Ramos (cell line): ENCODE data around the gene RPL32.

Source experiments
- in situ Hi-C: fragments of 300-500 bp; cut with MboI; formaldehyde crosslinking; loops from one replicate; pipeline ENCODE4 v1.14.3; 2022; ENCODE audit warnings: low sequenced_read_pairs; ENCODE audit not compliant: unreplicated experiment

The RPL32 gene

DNA sequence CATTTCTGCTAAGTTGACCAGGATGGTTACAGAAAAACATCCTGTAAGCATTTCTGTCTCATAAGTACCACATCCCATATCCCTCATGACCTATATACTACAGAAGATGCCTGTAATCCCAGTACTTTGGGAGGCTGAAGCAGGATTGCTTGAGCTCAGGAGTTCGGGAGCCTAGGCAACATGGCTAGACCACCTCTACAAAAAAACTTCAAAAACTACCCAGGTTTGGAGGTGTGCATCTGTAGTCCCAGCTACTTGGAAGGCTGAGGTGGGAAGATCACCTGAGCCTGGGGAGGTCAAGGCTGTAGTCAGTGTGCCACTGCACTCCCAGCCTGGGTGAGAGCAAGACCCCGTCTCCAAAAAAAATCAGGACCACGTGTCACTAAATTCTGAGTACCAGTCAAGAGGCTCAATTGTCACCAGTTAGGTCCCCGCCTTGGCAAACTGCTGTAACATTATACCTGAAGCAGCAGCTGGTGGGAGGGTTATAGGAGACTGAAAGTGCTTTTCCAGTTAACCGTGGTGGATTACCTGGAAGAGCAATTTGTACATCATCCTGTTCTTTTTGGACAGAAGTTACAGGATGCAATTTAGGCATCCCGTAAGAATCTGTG lies 6.2 kb downstream of the RPL32 start:
- in situ Hi-C loops: no loop called here

DNA sequence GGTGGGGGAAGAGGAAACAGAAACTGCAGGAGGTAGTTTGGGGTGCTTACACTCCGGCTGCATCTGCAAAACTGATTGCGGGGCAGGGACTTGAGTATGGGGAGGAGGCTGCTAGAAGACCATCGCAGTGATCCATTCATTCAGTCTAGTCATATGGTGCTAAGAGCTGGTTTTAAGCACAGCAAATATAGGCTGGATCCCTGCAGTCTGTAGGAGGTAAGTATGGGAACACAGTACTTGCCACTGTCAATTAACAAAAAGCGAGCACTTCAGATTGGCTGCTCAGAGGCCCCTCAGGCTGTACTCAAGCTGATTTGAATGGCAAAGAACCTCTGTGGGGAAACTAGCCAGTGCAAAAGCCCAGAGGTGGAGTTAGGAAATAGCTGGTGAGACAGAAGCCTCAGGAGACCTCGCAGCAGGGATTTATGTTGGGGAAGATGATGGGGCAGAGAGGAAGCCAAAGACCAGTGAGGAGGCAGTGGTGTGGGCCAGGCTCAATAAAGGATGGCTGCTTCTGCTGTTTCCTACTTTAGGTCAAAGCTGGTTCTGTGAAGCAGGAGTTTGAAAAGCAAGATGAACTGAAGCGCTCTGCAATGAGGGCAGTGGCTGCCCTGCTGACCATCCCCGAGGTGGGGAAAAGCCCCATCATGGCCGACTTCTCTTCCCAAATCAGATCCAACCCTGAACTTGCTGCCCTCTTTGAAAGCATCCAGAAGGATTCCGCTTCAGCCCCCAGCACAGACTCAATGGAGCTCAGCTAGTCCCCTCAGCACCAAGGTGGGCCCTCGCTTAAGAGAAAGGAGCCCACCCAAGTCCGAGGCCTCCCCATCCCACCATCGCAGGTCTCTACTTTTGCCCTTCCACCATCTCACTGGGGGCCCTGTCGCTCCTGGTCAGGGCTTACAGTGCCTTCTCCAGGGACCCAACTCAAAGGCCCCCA lies 7.9 kb downstream of the RPL32 start:
- in situ Hi-C loops: no loop called here

DNA sequence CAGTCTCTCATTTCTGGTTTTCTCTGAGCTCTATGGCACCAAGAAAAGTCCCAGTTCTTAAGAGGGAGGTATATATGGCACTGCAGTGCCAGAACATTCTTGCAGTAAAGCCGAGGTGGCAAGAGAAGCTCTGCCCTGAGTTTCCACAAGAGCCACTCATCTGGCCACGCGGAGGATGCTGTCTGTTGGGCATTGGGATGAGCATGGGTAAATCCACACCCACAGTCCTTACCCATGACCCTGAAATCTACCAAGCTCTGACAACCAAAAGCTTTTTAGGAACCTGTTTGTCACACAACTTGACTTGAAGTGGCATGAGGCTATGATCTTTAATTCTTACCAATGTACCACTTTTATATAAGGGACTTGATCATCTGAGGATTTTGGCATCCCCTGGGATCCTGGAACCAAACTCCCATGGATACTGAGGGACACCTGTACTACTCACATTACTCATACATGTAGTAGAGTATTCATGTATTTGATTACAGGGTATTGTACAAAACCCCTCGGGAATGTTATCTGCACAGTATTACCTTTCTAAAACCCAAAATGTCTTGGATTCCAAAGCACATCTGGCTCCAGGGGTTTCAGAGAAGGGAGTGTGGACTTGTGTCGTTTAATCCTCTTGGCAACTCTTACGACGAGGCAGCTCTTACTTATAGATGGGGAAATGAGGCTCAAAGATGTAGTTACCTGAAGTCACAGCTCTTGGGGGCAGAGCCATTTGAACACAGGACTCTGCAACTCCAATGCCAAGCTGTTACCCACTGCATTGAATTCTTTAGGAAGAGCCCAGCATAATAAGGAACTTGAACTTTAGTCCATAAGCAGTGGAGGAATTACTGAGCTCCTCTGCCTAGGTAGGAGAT lies 8.8 kb downstream of the RPL32 start:
- in situ Hi-C loops: no loop called here

DNA sequence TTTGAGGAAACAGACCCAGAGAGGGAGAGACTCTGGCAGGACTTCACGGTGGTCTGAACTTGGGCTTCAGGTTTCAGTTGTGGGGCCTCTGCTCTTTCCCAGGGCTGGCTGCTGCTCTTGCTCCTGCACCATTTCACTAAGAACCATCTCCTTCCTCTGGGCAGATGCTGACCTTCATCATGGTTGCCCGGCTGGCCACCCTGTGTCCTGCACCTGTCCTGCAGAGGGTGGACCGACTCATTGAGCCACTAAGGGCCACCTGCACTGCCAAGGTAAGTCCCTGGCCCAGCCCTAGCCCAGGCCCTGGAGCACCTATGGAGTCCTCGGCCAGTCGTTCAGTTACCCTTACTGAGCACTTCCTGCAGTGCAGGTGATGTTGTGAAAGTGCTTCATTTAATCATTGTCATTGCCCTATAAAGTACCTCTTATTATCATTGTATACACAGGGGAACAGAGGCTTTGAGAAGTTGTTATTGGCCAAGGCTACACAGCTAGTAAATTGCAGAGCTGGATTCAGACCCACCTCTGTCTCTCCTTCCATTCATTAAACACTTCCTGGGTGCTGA lies 10.0 kb downstream of the RPL32 start:
- in situ Hi-C loops: no loop called here

DNA sequence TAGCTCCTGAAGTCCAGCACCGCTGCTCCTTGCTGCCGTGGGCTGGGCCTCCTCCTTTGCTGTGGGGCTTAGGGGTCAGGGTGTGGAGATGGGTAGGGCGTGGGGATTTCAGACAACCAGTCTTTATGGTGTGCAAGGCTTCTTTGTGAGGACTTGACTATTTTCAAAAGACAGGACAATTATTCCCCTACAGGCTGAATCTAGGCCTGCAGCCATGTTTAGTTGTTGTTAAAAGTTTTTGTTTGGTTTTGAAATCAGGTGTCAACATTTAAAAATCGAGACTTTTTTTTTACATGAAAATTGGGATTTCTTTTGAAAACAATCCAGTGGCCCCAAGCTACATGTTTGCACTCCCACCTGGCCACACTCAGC lies 10.6 kb downstream of the RPL32 start:
- in situ Hi-C loops: no loop called here

DNA sequence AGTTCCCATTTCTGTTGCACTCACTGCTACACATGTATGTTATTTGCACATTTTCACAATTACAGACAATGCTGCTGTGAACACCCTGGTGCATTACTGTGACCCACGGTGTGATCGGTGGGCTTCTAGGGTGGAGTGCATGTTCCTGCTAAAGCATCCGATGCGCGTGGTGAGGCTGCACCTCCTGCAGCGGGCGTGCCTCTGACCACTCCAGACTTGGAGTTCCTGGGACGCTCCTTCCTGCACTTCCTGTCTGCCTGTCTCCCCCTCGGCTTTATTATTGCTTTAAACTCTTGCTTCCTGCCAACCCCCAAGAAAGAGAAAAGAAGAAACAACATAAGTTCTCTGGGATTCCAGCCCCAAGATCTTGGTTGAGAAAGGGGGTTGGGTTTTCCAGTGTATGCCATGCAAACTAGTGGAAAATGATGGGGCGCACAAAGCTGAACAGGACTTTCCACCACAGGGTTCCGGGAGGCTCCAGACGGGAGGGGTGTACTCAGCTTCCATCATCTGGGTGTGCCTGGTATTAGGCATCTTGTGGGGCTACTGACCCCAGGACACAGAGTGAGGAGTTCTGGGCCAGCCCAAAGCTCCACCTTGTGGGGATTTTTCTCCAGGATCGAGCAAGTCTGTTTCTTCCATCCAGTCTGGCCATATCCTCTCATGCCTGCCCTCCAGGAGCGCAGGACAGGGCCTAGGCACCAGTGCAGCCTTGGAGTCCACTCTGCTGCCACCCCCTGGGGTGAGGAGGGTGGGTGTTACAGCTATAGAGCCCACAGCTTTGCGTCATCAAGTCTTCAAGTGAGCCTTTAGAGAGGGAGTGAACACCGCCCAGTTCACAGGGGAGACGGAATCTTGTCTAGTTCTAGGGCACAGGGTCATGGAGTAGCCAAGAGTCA lies 11.2 kb downstream of the RPL32 start:
- in situ Hi-C loops: no loop called here

DNA sequence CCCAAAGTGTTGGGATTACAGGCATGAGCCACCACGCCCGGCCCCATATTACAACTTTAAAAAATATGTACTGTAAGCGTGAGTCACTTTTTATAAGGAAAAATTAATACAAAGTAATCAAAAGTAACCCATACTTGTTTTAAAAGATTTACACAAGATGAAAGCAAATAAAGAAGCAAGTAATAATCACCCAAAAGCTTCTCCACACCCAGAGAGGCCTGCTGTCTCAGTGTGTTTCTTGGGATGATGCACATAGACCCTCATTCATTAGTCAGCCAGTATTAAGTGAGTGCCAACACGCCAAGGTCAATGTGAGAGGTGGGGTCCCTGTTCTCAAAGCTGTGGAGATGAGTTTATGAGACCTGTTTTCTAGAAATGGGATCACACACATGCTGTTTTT lies 12.0 kb downstream of the RPL32 start:
- in situ Hi-C loops: no loop called here

DNA sequence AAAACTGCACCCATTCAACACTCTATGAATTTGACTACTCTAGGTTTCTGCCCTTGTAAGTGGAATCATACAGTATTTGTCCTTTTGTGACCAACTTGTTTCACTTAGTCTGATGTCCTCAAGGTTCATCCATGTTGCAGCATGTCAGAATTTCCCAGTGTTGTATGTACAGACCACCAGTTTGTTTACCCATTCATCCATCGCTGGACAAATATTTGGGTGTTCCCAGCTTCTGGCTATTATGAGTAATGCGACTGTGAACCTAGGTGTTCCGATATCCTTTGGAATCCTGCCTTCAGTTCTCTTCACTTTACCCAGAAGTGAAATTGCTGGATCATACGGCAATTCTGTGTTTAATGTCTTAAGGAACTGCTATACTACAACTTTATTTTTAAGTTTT lies 12.6 kb downstream of the RPL32 start:
- in situ Hi-C loops: no loop called here

DNA sequence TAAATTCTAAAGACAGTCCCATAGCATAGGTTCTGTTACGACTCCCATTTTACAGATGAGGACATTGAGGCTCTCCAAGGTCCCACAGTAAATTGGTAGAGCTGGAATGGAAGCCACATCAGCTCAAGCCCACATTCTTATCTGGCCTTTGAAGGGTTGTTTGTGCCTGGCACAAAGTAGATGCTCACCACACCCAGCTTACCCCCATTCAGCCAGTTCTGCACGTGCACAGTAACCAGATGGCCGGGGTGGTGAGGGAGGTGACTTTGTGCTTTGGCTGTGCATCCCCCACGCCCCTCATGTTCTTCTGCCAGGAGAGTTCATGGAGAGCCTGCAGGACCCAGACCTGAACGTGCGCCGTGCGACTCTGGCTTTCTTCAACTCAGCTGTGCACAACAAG lies 16.2 kb downstream of the RPL32 start:
- in situ Hi-C loops: no loop called here

DNA sequence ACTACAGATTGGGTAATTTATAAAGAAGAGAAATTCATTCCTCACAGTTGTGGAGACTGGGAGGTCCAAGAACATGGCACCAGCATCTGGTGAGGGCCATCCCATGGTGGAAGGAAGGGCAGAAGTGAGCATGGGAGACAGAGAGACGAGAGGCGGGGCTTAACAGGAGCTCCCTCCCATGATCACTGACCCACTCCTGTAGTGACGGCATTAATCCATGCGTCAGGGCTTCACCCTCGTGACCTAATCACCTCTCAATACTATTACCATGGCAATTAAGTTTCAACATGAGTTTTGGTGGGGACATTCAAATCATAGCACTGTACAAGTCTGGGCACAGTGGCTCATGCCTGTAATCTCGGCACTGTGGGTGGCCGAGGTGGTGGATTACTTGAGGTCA lies 17.1 kb downstream of the RPL32 start:
- in situ Hi-C loops: no loop called here

DNA sequence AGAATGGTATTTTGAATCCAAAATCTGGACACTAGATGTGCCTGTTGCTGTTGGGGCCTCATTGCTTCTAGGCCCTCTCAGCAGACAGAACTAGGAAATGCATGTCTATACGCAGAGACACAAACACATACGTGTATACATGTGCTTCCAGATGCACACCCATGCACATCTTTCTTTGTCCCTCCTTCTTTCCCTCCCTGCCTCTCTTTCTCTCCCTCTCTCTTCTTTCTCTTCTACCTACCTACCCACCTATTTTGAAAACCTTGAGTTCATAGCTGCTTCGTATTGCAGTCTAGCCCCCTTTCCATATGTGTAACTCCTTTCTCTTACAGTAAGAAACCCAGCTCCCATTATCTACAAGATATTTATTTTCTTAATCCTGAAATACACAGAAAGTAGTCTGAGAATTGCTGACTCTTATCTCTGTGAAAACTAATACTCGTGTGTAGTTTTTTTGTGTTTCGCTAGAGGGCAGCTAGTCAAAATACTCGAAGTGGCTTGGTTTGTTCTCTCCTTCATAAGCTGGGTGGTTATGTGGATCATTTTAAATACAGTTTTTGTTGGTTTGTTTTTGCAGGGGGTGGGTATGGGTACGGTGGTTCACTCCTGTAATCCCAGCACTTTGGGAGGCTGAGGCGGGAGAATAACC lies 18.5 kb downstream of the RPL32 start:
- in situ Hi-C loops: no loop called here

DNA sequence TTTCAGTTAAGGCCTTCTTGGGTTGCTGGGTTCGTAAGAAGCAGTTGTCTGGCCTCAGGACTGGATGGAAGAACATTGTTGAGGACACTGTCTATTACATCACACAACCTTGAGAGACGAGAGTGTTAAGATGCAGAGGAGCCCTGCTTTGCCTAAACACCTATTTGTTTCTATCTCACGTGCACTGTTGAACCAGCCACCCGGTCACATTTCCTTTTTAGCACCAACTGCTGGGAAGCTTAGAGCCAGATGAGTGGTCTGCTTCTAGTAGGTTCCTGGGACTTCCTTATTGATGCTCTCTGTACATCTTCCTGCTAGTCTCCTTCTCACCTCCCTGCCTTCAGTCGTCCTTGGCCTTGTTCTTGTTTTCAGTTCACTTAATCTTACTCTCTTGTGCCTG lies 22.6 kb downstream of the RPL32 start:
- in situ Hi-C loops: no loop called here

DNA sequence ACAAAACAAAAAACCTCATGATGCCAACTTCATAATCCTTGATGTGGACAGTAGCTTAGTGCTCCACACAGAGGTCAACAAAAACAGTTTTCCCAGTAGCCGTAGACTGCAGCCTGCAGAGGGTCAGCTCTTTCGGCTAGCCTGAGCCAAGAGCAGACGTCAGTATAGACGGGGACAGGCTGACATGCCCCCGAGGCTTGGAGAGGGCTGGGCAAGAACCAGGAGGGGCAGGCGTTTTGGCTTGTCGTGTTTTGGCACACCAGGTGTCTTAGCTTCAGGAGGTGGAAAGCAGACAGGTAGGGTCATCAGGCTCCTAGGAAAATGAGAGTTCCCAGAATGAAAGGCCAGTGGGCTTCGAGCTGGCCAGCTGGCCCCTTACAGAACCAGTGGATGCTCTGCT lies 23.1 kb downstream of the RPL32 start:
- in situ Hi-C loops: no loop called here

DNA sequence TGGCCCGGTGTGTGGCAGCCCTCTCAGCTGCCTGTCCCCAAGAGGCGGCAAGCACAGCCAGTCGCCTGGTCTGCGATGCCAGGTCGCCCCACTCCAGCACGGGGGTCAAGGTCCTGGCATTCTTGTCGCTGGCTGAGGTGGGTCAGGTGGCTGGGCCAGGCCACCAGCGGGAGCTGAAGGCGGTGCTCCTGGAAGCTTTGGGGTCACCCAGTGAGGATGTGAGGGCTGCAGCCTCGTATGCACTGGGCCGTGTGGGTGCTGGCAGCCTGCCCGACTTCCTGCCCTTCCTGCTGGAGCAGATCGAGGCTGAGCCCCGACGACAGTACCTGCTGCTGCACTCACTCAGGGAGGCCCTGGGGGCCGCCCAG lies 24.0 kb downstream of the RPL32 start:
- in situ Hi-C loops: no loop called here

DNA sequence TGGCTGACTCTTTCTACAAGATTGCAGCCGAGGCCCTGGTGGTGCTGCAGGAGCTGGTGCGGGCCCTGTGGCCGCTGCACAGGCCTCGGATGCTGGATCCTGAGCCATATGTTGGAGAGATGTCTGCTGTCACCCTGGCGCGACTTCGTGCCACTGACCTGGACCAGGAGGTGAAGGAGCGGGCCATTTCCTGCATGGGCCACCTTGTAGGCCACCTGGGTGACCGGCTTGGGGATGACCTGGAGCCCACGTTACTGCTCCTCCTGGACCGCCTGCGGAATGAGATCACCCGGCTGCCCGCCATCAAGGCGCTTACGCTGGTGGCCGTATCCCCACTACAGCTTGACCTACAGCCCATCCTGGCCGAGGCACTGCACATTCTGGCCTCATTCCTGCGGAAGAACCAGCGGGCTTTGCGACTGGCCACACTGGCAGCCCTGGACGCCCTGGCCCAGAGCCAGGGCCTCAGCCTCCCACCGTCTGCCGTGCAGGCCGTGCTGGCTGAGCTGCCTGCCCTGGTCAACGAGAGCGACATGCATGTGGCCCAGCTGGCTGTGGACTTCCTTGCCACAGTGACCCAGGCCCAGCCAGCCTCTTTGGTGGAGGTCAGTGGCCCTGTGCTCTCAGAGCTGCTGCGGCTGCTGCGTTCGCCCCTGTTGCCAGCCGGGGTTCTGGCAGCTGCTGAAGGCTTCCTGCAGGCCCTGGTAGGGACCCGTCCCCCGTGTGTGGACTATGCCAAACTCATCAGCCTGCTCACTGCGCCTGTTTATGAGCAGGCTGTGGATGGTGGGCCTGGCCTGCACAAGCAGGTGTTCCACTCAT lies 24.6 kb downstream of the RPL32 start:
- in situ Hi-C loops: no loop called here

DNA sequence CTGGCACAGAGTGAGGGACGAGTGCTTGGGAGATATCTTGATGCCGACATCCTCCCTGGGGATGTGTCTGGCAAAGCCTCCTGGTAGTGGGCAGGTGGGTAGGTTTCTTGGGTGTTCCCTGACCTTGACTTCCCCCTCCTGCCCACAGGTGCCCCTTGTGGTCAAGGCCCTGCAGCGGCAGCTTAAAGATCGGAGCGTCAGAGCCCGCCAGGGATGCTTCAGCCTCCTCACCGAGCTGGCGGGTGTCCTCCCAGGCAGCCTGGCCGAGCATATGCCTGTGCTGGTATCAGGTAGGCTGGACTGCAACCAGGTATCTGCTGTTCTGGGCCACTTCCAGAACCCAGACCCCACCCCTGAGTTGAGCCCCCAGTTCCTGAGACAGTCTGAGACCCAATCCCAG lies 25.6 kb downstream of the RPL32 start:
- in situ Hi-C loops: no loop called here

DNA sequence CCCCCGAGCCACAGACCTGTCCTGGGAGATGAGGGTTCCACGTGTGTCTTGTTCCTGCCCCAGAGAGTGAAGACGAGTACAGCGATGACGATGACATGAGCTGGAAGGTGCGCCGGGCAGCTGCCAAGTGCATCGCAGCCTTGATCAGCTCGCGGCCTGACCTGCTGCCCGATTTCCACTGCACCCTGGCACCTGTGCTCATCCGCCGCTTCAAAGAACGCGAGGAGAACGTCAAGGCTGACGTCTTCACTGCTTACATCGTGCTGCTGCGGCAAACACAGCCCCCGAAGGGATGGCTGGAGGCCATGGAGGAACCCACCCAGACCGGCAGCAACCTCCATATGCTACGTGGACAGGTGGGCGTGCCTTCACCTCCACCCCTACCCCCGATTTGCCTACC lies 26.3 kb downstream of the RPL32 start:
- in situ Hi-C loops: no loop called here

DNA sequence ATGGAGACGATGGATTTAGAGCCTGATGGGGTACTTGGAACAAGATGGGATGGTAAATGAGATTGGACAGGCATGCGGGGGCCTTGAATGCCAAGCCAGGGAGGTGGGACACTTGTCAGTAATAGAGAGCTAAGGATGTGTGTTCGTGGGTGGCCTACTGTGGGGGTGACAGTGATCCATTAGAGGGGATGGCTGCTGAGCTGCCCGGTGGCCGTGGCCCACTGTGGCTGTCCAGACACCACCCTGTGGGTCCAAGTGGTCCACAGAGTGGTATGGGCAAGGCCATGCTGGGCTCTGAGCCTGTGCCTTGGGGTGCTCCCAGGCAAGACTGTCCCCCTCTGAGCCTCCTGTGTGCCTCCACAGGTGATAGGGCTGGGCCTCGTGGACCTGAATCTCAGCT lies 27.4 kb downstream of the RPL32 start:
- in situ Hi-C loops: no loop called here
